Stomach (tissue), 9 donors: ENCODE data around the gene SLC25A28. TPM values are rescaled to one million over a fixed set of nuclear protein-coding genes. Genes with fewer than 3 reads are reported as not detected.

Experiments
- DNase-seq, 2 donors: peaks; one replicate each; pipeline versions ENCODE4 v3.0.0 to v3.0.0-alpha.2; 2013 to 2019
- H3K27ac ChIP-seq, 5 donors: fragments of 200-600 bp in 4 of 5; sonication (generic) in 4 of 5; one replicate each; pipeline ENCODE4 v1.5.1; 2013 to 2019; ENCODE audit warnings: mild to moderate bottlenecking in 1 of 5, moderate library complexity in 1 of 5
- H3K27me3 ChIP-seq, 3 donors: fragments of 200-600 bp; sonication (generic); one replicate each; pipeline ENCODE4 v1.5.1; 2017 to 2019; ENCODE audit warnings: mixed run types in 1 of 3
- H3K36me3 ChIP-seq, 4 donors: fragments of 200-600 bp; sonication (generic); 1 replicate in 3 of 4; 2 replicates in 1 of 4; pipeline ENCODE4 v1.5.1; 2016 to 2019
- H3K4me1 ChIP-seq, 4 donors: fragments of 200-600 bp; sonication (generic); one replicate each; pipeline ENCODE4 v1.5.1; 2016 to 2019
- H3K4me3 ChIP-seq, 4 donors: fragments of 200-600 bp; sonication (generic) in 3 of 4; one replicate each; pipeline ENCODE4 v1.5.1; 2016 to 2019; ENCODE audit warnings: mild to moderate bottlenecking in 1 of 4
- H3K9me3 ChIP-seq, 4 donors: fragments of 200-600 bp; sonication (generic); one replicate each; pipeline ENCODE4 v1.5.1; 2016 to 2019
- EP300 ChIP-seq: sonication (generic); formaldehyde crosslinking; IDR thresholded peaks from one replicate; pipeline ENCODE4 v1.6.1; 2017; ENCODE audit warnings: antibody characterized with exemption
- POLR2A ChIP-seq, 4 donors: fragments of 450-650 bp; IDR thresholded peaks; one replicate each; pipeline ENCODE4 v1.6.1; 2016; ENCODE audit warnings: antibody characterized with exemption in 4 of 4, control low read depth in 2 of 4, mild to moderate bottlenecking in 1 of 4, moderate library complexity in 1 of 4
- POLR2AphosphoS5 ChIP-seq, 3 donors: sonication (generic); formaldehyde crosslinking; IDR thresholded peaks; one replicate each; pipeline ENCODE4 v1.6.1; 2016; ENCODE audit warnings: antibody characterized with exemption in 3 of 3
- WGBS, 5 donors: extraction: QIAGEN DNeasy Blood & Tissue Kit in 3 of 5; methylation state at CpG; one replicate each; pipeline versions ENCODE4 v1.1.5 to v1.1.7; 2013 to 2018; 5-methylcytosine and 5-hydroxymethylcytosine counted together
- intact Hi-C: fragments of 100-400 bp; cut with DNase I; formaldehyde crosslinking; loops from one replicate; pipeline ENCODE4 v1.15.1; 2023; ENCODE audit warnings: low total_unique reads
- polyA plus RNA-seq, 3 donors: library from polyadenylated mRNA; stranded (reverse); fragments of 200-250 nt; gene quantifications; one replicate each; pipeline ENCODE4 v1.2.3, GENCODE V29; 2013
- total RNA-seq, 5 donors: library from RNA; depleted of rRNA; stranded (reverse); fragments of >200 nt; gene quantifications; one replicate each; pipeline versions ENCODE4 v1.1.0 to v1.2.3, GENCODE V29; 2014 to 2016
- TF ChIP-seq, protein P1 (sequence below), 7 experiments: fragments of 450-650 bp in 4 of 7; fragments of 200-600 bp in 3 of 7; sonication (generic) in 3 of 7; IDR thresholded peaks; one replicate each; pipeline ENCODE4 v1.5.1; 2016 to 2019; ENCODE audit warnings: antibody characterized with exemption in 7 of 7, control low read depth in 2 of 7, mild to moderate bottlenecking in 1 of 7
- donor health status: healthy with polysubstance abuse.
- donor health status: Bipolar disorder and iron deficiency.
- donor health status: healthy.

SLC25A28 gene
- total and polyA plus RNA-seq, 8 donors = 7.5 to 225 (median 53.9) TPM

DNA sequence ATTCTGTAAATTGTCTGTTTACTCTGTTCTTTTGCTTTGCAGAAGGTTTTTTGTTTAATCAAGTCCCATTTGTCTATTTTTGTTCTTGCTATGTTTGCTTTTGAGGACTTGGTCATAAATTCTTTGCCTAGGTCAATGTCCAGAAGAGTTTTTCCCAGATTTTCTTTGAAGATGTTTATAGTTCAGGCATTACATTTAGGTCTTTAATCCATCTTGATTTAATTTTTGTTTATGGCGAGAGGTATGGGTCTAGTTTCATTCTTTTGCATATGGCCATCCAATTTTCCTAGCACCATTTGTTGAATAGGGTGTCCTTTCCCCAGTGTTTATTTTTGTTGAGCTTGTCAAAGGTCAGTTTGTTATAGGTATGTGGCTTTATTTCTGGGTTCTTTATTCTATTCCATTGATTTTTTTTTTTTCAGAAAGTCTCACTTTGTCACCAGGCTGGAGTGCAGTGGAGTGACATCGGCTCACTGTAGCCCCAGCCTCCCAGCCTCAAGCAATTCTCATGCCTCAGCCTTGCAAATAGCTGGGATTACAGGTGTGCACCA is 27.4 kb upstream of the SLC25A28 start:
- WGBS, 5 donors = 78 to 94% (median 82%) methylated on average over 2 of the region's 2 CpGs

GRCh38 chr10:99633832-99634231 is 13.6 kb upstream of the SLC25A28 start:
- no peak for TF ChIP-seq EP300
- TF ChIP-seq POLR2A (IDR thresholded peaks at IDR 0.05) = no peak
- TF ChIP-seq, protein P1, sequence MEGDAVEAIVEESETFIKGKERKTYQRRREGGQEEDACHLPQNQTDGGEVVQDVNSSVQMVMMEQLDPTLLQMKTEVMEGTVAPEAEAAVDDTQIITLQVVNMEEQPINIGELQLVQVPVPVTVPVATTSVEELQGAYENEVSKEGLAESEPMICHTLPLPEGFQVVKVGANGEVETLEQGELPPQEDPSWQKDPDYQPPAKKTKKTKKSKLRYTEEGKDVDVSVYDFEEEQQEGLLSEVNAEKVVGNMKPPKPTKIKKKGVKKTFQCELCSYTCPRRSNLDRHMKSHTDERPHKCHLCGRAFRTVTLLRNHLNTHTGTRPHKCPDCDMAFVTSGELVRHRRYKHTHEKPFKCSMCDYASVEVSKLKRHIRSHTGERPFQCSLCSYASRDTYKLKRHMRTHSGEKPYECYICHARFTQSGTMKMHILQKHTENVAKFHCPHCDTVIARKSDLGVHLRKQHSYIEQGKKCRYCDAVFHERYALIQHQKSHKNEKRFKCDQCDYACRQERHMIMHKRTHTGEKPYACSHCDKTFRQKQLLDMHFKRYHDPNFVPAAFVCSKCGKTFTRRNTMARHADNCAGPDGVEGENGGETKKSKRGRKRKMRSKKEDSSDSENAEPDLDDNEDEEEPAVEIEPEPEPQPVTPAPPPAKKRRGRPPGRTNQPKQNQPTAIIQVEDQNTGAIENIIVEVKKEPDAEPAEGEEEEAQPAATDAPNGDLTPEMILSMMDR (IDR thresholded peaks at IDR 0.05) = no peak
- no peak for TF ChIP-seq POLR2AphosphoS5 (IDR thresholded peaks at IDR 0.05)
- no peaks in the 10 kb centered on the region for H3K27me3 ChIP-seq
- H3K27ac ChIP-seq = no peak overlapping the region
- no peak for DNase-seq
- H3K4me1 ChIP-seq = no peaks in the 10 kb centered on the region
- no peaks in the 10 kb centered on the region for H3K36me3 ChIP-seq
- H3K4me3 ChIP-seq = no peak overlapping the region
- intact Hi-C loops = loop anchor here (10.0 kb wide), 1 partner anchor 81 kb away; no protein-coding TSS in a partner anchor
- H3K9me3 ChIP-seq = no peaks in the 10 kb centered on the region

More for the DNA sequence above, 27.4 kb upstream of the SLC25A28 start:
- no peaks in the 10 kb centered on the region for H3K36me3 ChIP-seq
- H3K27me3 ChIP-seq = no peaks in the 10 kb centered on the region
- DNase-seq = no peak
- TF ChIP-seq POLR2AphosphoS5 (IDR thresholded peaks at IDR 0.05) (no peak), POLR2A (IDR thresholded peaks at IDR 0.05) (no peak), EP300 (no peak)
- TF ChIP-seq, protein P1 (IDR thresholded peaks at IDR 0.05) = no peak
- peaks cover 0 to 6% (median 0%) of the 10 kb centered on the region in 4 donors for H3K9me3 ChIP-seq
- H3K4me1 ChIP-seq = peaks cover 0 to 4% (median 0%) of the 10 kb centered on the region in 4 donors
- intact Hi-C loops = no loop called here
- no peak overlapping the region for H3K4me3 ChIP-seq
- H3K27ac ChIP-seq = no peak overlapping the region

GRCh38 chr10:99631496-99631895 is 11.3 kb upstream of the SLC25A28 start:
- Histone ChIP-seq H3K27me3 (no peaks in the 10 kb centered on the region), H3K4me3 (no peak overlapping the region), H3K27ac (no peak overlapping the region), H3K36me3 (no peaks in the 10 kb centered on the region), H3K4me1 (no peaks in the 10 kb centered on the region), H3K9me3 (no peaks in the 10 kb centered on the region)
- 85 to 94% (median 89%) methylated on average over 3 of the region's 3 CpGs for WGBS, 5 donors
- no peak for TF ChIP-seq POLR2A (IDR thresholded peaks at IDR 0.05)
- no peak for TF ChIP-seq EP300
- TF ChIP-seq POLR2AphosphoS5 (IDR thresholded peaks at IDR 0.05) = no peak
- TF ChIP-seq, protein P1 (IDR thresholded peaks at IDR 0.05) = no peak
- intact Hi-C loops = loop anchor here (10.0 kb wide), 1 partner anchor 83 kb away; no protein-coding TSS in a partner anchor
- no peak for DNase-seq

DNA sequence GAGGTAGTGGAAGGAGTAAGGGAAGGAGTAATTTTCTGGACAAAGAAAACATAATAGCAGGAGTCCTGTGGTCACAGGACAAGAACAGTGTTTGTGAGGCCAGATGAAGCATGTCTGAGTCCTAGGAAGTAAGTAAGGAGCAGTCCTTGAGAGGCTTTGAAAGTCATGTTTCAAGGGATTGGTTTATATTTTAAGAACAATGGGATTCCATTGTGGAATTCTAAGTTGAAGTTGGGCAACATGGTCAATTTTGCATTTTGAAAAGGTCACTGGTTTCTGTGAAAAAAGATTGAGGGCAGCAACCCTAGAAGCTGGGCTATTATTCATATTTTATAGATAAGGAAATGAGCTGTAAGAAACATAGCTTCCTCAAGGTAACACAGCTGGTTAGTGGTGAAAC is 10.8 kb upstream of the SLC25A28 start:
- Histone ChIP-seq H3K36me3 (no peaks in the 10 kb centered on the region), H3K9me3 (no peaks in the 10 kb centered on the region), H3K4me1 (no peaks in the 10 kb centered on the region), H3K4me3 (no peak overlapping the region), H3K27me3 (no peaks in the 10 kb centered on the region), H3K27ac (no peak overlapping the region)
- intact Hi-C loops = loop anchor here (10.0 kb wide), 1 partner anchor 84 kb away; no protein-coding TSS in a partner anchor
- TF ChIP-seq POLR2A (IDR thresholded peaks at IDR 0.05) = no peak
- TF ChIP-seq, protein P1 (IDR thresholded peaks at IDR 0.05) = no peak
- TF ChIP-seq POLR2AphosphoS5 (IDR thresholded peaks at IDR 0.05) = no peak
- no peak for TF ChIP-seq EP300
- no peak for DNase-seq
